Activated CD8-positive, alpha-beta memory T cell treated with anti-CD3 and anti-CD28 coated beads, Interleukin-2, amount 50 U/mL, for 24 hours (primary cell): ENCODE data around the gene PRKCE.

Experiments used
- DNase-seq: peaks from one replicate; pipeline ENCODE4 v3.0.0-alpha.2; 2020; ENCODE audit errors: extremely low read depth

PRKCE gene

GRCh38 chr2:45859682-45860081, 208.2 kb downstream of the PRKCE start:
- DNase-seq = no peak

DNA sequence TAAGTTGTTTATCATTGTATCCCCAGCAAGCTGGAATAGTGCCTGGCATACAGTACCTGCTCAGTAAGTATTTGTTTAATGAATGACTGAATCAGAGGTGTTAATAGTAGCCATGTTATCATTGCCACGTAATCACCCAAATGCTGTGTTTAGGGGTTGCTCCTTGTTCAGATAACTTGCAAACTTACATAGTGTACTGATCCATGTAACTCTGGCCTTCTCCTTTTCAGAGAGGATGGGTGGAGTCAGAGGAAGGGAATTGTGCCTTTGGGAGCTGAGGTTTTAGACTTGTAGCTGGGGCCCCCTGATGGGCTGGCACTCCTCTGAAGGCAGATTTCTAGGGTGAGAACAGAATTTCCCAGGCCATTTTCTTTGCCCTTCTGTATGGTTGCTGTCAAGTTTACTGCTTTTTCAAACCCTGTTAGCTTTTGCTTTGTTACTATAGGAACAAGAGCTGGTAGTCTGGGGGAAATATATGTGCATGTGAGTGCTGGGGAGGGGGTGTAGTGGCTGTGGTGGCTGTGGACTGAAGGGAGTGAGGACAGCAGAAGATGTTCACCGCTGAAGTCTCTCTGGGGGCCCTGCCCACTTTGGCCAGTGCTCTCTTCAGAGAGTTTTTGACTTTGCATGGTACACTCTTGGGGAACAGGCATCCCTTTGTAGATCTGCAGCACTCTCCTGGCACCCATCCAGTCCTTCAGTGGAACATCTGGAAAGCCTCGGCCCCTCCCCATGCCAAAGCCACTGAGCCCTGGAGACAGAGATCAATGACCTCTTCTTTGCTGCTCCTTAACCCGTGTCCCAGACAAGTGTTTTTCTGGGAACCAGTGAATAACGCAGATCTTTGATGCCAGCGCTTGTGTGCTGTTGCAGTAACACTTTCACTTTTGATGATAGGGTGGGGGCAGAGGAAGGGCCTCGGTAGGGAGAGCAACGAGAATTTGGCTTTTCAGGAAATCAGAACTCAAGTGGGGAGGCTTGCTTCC, 209.0 kb downstream of the PRKCE start:
- DNase-seq = no peak

GRCh38 chr2:45862843-45863242, 211.4 kb downstream of the PRKCE start:
- no peak for DNase-seq

- no peak for DNase-seq
Observed at GRCh38 chr2:45864121-45864520, 212.6 kb downstream of the PRKCE start.

DNA sequence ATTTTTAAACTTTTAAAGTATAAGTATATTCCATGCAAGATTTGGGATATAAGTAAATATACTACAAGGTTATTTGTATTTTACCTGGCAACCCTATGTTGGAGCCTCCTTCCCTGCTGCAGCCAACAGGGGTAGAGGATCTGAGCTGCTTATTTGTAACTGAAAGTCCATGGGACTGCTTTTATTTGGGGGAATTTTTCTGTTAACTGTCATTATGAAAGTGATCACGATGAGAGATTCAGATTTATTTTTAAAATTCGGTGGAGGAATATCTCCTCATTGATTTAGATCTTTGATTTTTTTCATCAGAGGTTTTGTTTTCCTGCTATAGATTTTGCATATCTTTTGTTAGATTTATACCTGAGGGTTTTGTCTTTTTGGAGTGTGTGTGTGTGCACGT, 215.9 kb downstream of the PRKCE start:
- DNase-seq = no peak

GRCh38 chr2:45867800-45868199, 216.3 kb downstream of the PRKCE start:
- DNase-seq = no peak

GRCh38 chr2:45869165-45869501, 217.7 kb downstream of the PRKCE start:
- no peak for DNase-seq

GRCh38 chr2:45871025-45871424, 219.6 kb downstream of the PRKCE start:
- DNase-seq = no peak

DNA sequence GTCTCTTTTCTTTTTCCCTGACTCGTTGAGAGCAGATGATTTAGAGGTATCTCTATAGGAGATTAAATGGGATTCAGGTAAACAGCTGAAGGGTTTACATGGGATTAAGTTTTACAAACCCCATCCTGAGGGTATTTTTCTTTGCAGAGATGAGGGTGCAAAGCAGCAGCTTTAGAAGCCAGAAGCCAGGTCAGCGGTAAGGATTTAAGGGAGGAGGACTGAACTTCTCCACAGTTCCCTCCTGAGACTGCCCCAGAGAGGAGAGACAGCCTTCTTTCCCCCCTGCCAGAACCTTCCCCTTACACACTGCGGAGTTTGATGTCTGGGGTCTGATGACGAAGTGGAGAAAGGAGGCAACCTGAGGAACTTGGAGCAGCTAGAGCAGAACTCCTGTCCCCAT, 220.1 kb downstream of the PRKCE start:
- DNase-seq = no peak

GRCh38 chr2:45872211-45872610, 220.7 kb downstream of the PRKCE start:
- no peak for DNase-seq

DNA sequence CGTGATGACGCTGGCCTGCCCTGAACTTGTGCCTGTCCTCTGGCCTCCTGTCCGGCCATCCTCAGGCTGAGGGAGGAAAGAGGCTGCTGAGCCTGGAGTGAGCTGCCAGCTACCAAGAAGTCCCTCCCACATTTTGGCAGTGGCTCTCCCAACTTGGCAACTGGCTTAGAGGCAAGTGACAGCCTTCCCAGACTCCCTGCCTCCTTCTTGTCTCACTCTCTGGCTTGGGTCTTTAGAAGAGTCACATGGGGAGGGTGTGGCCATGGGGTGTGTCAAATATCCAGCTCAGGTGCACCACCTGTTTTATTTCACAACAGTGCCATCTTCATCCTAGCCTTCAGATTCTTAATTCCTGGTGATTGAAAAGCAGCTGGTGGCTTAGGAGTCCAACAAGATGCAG, 222.9 kb downstream of the PRKCE start:
- no peak for DNase-seq

GRCh38 chr2:45876611-45877010, 225.1 kb downstream of the PRKCE start:
- DNase-seq = no peak

- no peak for DNase-seq
Observed at GRCh38 chr2:45879406-45879805, 227.9 kb downstream of the PRKCE start.

- no peak for DNase-seq
Observed at GRCh38 chr2:45879936-45880335, 228.5 kb downstream of the PRKCE start.

GRCh38 chr2:45881970-45882581, 230.6 kb downstream of the PRKCE start:
- no peak for DNase-seq

DNA sequence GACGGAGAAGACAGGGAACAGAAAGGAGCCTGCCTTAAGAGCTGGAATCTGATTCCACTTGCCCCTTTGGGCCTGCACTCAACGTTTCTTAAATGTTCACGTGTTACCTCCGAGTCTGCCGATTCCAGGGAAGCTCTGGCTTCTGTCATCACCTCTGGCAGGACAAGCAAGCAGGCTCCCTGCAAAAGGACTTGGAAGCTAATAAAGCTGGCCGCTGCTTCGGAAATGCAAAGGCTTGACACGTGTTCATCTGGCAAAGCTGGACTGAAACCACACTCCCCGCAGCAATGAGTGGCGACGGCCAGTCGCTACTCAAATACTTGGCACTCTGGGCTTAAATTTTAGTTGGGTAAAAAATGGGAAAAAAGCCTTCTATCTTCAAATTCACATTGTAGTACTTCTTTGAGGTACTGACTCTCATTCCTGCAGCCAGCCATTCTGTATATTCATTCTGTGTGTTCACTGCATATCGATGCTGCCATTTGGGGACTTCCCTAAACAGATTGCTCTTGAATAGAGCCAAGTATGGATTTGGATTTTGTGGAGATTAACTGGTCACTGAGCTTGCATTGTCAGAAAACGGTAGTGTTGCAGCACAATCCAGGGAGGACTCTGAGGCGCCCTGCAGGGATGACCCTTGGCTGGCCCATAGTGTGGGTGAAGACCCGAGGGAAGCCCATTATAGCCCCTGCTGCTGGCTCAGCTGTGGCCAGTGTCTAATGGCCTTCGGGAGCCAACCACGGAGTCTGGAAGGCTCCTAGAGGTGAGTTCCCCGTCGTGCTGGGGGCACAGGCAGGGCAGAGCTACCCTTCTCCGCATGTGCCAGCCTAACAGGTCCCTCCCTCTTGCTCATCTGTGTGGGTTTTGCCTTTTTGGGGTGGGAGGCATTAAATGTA, 231.5 kb downstream of the PRKCE start:
- DNase-seq = no peak

DNA sequence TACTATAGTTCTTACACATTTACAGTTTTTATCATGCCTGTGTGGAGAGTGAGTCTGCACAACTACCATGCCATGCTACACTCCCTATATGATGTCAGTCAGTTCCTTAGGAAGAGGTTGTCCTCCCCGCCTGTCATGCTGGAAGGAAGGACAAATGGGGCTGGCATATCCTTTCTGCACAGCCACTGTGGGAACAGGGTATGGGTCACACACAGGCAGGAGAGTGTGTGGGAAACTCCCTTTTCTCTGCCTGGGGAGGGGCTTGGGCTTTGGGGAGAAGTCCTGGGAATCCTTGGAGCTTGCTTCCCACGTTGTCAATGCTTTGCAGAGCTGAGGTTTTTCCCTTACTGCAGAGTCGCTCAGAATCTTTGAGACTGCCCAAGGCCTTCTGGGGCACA, 232.1 kb downstream of the PRKCE start:
- no peak for DNase-seq

DNA sequence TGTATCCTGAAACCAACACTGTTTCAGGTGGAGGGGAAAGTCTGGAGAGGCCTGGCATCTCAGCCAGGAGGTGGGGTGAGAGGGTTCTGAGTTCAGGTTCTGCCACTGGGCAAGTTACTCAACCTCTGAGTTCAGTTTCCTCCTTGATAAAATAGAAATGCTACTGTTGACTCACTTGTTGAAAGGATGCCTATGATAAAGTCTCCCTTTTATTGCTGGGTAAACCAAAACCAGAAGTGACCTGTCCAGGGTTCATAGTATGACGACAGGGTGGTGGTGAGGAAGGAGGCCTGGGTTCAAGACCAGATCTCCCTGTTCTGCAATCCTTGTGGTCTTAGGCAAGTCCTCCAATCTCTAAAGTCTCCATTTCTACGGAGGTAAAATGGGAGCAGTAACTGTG, 232.7 kb downstream of the PRKCE start:
- no peak for DNase-seq

- no peak for DNase-seq
Observed at GRCh38 chr2:45885171-45885621, 233.7 kb downstream of the PRKCE start.

- DNase-seq = no peak
Observed at GRCh38 chr2:45886171-45886663, 234.7 kb downstream of the PRKCE start.

GRCh38 chr2:45888167-45888566, 236.7 kb downstream of the PRKCE start:
- DNase-seq = no peak

DNA sequence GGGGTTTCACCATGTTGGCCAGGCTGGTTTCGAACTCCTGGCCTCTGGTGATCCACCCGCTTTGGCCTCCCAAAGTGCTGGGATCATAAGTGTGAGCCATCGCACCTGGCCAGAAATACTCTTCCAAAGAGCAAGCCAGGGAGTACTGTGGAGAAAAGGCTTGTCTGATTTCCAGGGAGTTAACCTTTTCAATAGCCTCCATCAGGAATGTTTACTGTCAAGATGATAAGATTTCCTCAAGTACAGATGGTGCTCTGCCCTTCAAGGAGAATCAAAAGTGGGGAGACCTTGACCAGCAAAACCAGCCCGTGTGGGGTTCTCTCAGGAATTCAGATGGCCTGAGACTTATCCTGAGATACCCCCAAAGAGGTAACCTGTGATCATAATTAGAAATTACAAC, 237.2 kb downstream of the PRKCE start:
- no peak for DNase-seq
